ENCODE data around the gene TPSD1. TPM values are rescaled to one million over a fixed set of nuclear protein-coding genes. Genes with fewer than 3 reads are reported as not detected.

Gene TPSD1
- polyA plus RNA-seq, 1 donor (not counting 4 experiments of a cell fraction or from before 2014, with no cell fraction given) = not detected

DNA sequence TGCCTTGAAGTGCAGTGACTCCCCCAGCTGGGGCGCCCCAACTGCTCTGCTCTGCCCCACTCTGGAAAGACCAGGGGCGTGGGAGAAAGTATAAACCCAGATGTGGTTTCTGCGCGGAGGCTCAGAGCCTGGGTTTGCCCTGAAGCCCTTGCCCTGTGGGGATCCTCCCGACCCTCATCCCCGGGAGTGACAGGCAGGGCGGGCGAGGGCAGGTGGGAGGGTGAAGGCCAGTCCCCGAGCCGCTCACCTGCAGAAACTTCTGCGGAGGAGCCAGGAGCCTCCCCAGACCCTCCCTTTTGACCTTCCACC, 3.8 kb downstream of the TPSD1 start:
- Histone ChIP-seq H3K4me2 (ENCODE audit: control insufficient read depth, extremely low read depth, insufficient read depth, low read depth, low read length) (no peak overlapping the region), H3K9me3 (ENCODE audit: control insufficient read depth, low read depth, low read length) (peaks cover 1% of the 10 kb centered on the region), H3K27ac (ENCODE audit: control insufficient read depth, insufficient read depth, low read length) (no peak overlapping the region), H2AFZ (ENCODE audit: control insufficient read depth, low read length) (no peak overlapping the region), H3K4me1 (ENCODE audit: control insufficient read depth, extremely low read depth, insufficient read depth, low read length) (no peaks in the 10 kb centered on the region), H3K36me3 (ENCODE audit: control insufficient read depth in 2 of 2, extremely low read depth in 1 of 2, insufficient read depth in 2 of 2, low read length in 2 of 2) (no peaks in the 10 kb centered on the region), H3K79me2 (ENCODE audit: control insufficient read depth, insufficient read depth, low read length) (no peaks in the 10 kb centered on the region), H4K20me1 (ENCODE audit: control insufficient read depth, extremely low read depth, insufficient read depth, low read length) (no peaks in the 10 kb centered on the region), H3K4me3 (ENCODE audit: control insufficient read depth in 2 of 3, extremely low read depth in 1 of 3, insufficient read depth in 2 of 3, low read depth in 1 of 3, low read length in 3 of 3) (no peak overlapping the region), H3K9ac (ENCODE audit: control insufficient read depth, extremely low read depth, insufficient read depth, low read length) (no peak overlapping the region), H3K9me1 (ENCODE audit: control insufficient read depth, extremely low read depth, insufficient read depth, low read length) (no peaks in the 10 kb centered on the region), H3K27me3 (ENCODE audit: control insufficient read depth, extremely low read depth, insufficient read depth, low read length) (peaks cover 47% of the 10 kb centered on the region)
- dilution Hi-C loops (cut with MboI; ENCODE audit: extremely low pct_ligation_motif_present, low sequenced_read_pairs) = no loop called here
- TF ChIP-seq, protein P1, sequence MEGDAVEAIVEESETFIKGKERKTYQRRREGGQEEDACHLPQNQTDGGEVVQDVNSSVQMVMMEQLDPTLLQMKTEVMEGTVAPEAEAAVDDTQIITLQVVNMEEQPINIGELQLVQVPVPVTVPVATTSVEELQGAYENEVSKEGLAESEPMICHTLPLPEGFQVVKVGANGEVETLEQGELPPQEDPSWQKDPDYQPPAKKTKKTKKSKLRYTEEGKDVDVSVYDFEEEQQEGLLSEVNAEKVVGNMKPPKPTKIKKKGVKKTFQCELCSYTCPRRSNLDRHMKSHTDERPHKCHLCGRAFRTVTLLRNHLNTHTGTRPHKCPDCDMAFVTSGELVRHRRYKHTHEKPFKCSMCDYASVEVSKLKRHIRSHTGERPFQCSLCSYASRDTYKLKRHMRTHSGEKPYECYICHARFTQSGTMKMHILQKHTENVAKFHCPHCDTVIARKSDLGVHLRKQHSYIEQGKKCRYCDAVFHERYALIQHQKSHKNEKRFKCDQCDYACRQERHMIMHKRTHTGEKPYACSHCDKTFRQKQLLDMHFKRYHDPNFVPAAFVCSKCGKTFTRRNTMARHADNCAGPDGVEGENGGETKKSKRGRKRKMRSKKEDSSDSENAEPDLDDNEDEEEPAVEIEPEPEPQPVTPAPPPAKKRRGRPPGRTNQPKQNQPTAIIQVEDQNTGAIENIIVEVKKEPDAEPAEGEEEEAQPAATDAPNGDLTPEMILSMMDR (optimal IDR thresholded peaks at IDR 0.05 in 1 of 3, IDR thresholded peaks at IDR 0.05 in 1 of 3, conservative IDR thresholded peaks at IDR 0.05 in 1 of 3; ENCODE audit: extremely low read depth in 1 of 3, insufficient read depth in 2 of 3, low read length in 3 of 3) = no peak
- TF ChIP-seq EZH2 (IDR thresholded peaks at IDR 0.05; ENCODE audit: low read length) = no peak
- DNase-seq (ENCODE audit: low read depth, low spot score) = no peak
- no peak for FAIRE-seq

DNA sequence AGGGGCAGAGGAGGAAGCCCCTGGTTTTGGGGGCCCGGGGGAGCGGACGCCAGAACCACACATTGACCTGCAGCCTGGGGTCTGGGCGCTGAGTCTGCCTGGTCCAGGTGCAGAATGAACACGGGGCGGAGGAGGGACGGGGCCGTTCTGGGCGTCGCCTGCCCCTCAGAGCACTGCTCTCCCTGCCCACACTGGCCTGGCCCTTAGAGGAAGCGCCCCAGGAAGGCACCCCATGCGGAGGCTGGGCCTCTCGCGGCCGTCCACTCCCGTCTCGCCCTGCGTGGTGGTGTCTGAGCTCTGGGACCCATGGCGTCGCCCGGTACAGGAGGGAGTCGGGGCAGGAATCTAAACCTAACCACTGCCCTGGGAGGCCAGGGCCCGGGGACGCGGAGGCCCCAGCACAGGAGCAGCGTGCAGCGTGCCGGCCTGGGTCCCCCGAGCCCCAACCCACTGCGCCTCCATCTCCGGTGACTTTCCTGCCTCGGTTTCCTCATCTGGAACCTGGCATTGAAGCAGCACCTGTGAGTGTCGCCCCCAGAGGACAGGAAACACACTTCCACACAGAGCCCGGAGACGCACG, 4.3 kb downstream of the TPSD1 start:
- dilution Hi-C loops (cut with MboI; ENCODE audit: extremely low pct_ligation_motif_present, low sequenced_read_pairs) = no loop called here
- H3K4me3 ChIP-seq (ENCODE audit: control insufficient read depth in 2 of 3, extremely low read depth in 1 of 3, insufficient read depth in 2 of 3, low read depth in 1 of 3, low read length in 3 of 3) = no peak overlapping the region
- H3K9ac ChIP-seq (ENCODE audit: control insufficient read depth, extremely low read depth, insufficient read depth, low read length) = no peak overlapping the region
- no peaks in the 10 kb centered on the region for H4K20me1 ChIP-seq (ENCODE audit: control insufficient read depth, extremely low read depth, insufficient read depth, low read length)
- no peak overlapping the region for H3K27ac ChIP-seq (ENCODE audit: control insufficient read depth, insufficient read depth, low read length)
- peaks cover 2% of the 10 kb centered on the region for H3K9me3 ChIP-seq (ENCODE audit: control insufficient read depth, low read depth, low read length)
- FAIRE-seq (no peak), DNase-seq (ENCODE audit: low read depth, low spot score) (no peak)
- H3K4me1 ChIP-seq (ENCODE audit: control insufficient read depth, extremely low read depth, insufficient read depth, low read length) = no peaks in the 10 kb centered on the region
- peaks cover 47% of the 10 kb centered on the region for H3K27me3 ChIP-seq (ENCODE audit: control insufficient read depth, extremely low read depth, insufficient read depth, low read length)
- no peak for TF ChIP-seq EZH2 (IDR thresholded peaks at IDR 0.05; ENCODE audit: low read length)
- TF ChIP-seq, protein P1 (optimal IDR thresholded peaks at IDR 0.05 in 1 of 3, IDR thresholded peaks at IDR 0.05 in 1 of 3, conservative IDR thresholded peaks at IDR 0.05 in 1 of 3; ENCODE audit: extremely low read depth in 1 of 3, insufficient read depth in 2 of 3, low read length in 3 of 3) = no peak
- no peak overlapping the region for H3K4me2 ChIP-seq (ENCODE audit: control insufficient read depth, extremely low read depth, insufficient read depth, low read depth, low read length)
- H3K9me1 ChIP-seq (ENCODE audit: control insufficient read depth, extremely low read depth, insufficient read depth, low read length) = no peaks in the 10 kb centered on the region
- H2AFZ ChIP-seq (ENCODE audit: control insufficient read depth, low read length) = no peak overlapping the region
- no peaks in the 10 kb centered on the region for H3K79me2 ChIP-seq (ENCODE audit: control insufficient read depth, insufficient read depth, low read length)
- H3K36me3 ChIP-seq (ENCODE audit: control insufficient read depth in 2 of 2, extremely low read depth in 1 of 2, insufficient read depth in 2 of 2, low read length in 2 of 2) = no peaks in the 10 kb centered on the region
